Fibroblast of upper back skin (primary cell): ENCODE data around the gene GNE.
"Not testable (repeated sequence)": the region's sequence is repeated elsewhere in the genome, so short reads cannot be mapped to it uniquely, and the experiment has no call there.

Experiments
- DNase-seq: peaks from one replicate; pipeline ENCODE4 v3.0.0-alpha.2; 2013

The GNE gene

GRCh38 chr9:36204906-36205547 is 53.2 kb downstream of the GNE start:
- DNase-seq = no peak

GRCh38 chr9:36194326-36195000 is 63.8 kb downstream of the GNE start:
- no peak for DNase-seq

- no peak for DNase-seq
These were observed 65.2 kb downstream of the GNE start for GRCh38 chr9:36193023-36193422.

DNA sequence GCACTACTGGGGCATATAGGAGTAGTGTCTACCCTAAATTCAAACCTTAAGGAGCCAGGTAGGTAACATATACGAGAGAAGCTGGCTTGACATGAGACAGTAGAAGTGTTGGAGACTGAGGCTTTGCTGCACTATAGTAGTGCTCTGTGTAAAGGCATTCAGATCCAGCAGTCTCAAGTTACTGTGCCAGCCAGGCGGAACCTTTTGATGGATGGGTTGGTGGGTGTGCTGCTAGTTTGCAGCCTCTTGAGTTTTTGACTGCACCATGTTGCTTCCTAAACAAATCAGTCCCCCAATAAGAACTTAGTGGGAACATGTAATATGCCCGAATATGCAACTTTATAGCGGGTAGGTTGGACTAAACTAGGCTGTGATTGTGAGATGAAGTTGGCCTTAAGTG is 66.1 kb downstream of the GNE start:
- no peak for DNase-seq

DNA sequence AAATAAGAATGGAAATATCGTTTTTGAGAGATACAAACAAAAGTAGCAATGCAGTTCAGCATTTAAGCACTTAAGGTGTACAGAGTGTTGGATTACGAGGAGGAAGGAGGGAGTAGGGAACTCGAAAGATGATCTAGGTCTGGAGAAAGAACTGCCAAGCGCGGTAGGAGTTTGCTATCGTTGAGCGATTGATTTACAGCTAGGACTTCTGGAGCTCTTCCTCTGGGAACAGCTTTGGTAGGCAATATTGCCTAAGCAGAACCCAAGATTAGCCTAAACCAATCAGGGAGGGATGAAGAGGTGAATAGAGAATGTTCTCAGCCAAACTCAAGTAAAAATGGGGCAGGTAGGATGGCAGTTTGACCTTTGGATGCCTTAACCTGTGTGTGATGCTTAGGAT is 66.6 kb downstream of the GNE start:
- no peak for DNase-seq

GRCh38 chr9:36191290-36191645 is 67.0 kb downstream of the GNE start:
- no peak for DNase-seq

GRCh38 chr9:36190388-36191289 is 67.6 kb downstream of the GNE start, which contains the start of gene CLTA:
TSS of gene CLTA (plus strand) at chr9:36190921. CDS start at chr9:36191057, 136 bp downstream.
- DNase-seq = peak; percentile 99

DNA sequence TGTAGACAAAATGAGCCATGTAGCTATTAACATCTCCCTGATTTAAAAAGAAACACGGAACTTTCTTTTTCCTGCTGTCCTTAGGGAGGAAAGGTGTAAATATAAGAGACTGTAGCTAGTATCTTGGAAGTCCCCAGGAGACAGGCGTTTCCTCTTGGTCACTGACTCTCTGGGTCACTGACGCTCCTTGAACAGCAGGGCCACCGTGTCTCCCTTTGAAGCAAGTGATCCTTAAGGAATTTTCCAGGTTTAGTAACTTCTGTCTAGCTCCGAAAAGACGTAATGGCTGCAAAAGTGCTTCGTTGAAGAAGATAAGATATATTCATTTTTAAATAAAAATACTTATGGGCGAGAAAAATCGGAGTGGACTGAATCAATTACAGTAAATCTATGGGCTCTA is 68.3 kb downstream of the GNE start:
- no peak for DNase-seq

DNA sequence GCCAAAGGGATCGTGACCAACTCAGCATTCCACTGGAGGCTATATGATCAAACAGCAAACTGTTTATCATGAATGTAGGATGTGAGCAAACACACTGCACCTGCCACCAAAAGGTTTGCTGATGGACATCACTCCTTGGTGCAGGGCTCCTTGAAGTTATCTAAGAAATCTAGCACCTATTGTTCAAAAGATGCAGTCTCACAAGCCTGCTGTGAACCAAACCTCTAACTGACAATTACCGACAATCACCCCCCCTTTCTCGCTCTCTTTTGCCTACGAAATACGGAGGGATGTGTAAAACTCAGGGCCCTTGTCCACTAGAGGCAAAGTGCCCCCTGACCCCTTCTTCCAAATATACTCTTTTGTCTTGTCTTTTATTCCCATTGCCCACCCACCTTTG is 70.0 kb downstream of the GNE start:
- no peak for DNase-seq

DNA sequence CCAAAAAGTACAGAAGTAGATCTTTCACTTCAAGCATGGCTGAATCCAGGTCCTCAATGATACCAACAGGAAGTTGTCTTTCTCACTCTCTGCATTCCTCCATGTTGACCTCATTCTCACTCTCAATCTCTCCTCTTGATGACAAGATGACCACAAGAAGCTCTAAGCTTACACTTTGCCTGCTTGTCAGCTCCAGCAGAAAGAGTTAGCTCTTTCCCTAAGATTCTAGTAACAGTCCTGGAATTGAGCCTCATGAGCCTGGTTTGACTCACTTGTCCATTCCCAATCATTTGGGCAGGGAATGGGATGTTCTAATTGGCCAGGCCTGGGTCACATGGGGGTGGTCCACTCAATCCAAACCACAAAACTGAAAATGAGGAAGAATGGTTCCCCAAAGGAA is 70.8 kb downstream of the GNE start:
- peak; percentile 96 for DNase-seq

GRCh38 chr9:36180243-36180642 is 78.0 kb downstream of the GNE start:
- not testable (repeated sequence) for DNase-seq

DNA sequence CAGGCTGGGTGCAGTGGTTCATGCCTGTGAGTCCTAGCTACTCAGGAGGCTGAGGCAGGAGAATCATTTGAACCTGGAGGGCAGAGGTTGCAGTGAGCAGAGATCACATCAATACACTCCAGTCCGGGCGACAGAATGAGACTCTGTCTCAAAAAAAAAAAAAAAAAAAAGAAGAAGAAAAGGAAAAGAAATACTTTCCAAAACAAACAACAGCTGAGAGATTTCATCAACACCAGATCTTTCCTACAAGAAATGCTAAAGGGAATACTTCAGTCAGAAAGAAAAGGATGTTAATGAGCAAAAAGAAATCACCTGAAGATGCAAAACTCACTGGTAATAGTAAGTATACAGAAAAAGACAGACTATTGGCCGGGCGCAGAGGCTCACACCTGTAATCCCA is 80.7 kb downstream of the GNE start:
- DNase-seq = no peak

DNA sequence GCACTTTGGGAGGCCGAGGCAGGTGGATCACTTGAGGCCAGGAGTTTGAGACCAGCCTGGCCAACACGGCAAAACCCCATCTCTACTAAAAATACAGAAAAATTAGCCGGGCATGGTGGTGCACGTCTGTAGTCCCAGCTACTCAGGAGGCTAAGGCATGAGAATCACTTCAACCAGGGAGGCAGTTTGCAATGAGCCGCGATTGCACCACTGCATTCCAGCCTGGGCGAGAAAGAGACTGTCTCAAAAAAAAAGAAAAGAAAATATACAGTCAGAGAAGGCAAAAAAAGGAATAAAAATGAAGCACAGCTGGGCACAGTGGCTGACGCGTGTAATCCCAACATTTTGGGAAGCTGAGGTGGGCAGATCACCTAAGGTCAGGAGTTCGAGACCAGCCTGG is 81.8 kb downstream of the GNE start:
- DNase-seq = not testable (repeated sequence)

DNA sequence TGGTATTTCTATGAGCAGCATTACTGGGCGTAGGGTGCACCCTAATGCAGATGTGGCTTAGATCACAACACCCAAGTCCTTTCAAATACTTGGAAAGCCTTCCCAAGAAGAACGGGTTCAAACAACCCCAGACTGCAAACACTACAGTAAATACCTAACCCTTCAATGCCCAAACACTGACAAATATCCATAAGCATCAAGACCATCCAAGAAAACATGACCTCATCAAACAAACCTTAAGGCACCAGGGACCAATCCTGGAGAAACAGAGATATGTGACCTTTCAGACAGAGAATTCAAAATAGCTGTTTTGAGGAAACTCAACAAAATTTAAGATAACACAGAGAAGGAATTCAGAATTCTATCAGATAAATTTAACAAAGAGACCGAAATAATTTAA is 83.0 kb downstream of the GNE start:
- DNase-seq = not testable (repeated sequence)

- no peak for DNase-seq
These were observed 83.5 kb downstream of the GNE start for GRCh38 chr9:36174731-36175130.

GRCh38 chr9:36174271-36174670 is 84.0 kb downstream of the GNE start:
- no peak for DNase-seq

- DNase-seq = no peak
These were observed 84.4 kb downstream of the GNE start for GRCh38 chr9:36173861-36174260.

GRCh38 chr9:36170531-36170930 is 87.7 kb downstream of the GNE start:
- DNase-seq = no peak

GRCh38 chr9:36169708-36170107 is 88.5 kb downstream of the GNE start:
- no peak for DNase-seq

DNA sequence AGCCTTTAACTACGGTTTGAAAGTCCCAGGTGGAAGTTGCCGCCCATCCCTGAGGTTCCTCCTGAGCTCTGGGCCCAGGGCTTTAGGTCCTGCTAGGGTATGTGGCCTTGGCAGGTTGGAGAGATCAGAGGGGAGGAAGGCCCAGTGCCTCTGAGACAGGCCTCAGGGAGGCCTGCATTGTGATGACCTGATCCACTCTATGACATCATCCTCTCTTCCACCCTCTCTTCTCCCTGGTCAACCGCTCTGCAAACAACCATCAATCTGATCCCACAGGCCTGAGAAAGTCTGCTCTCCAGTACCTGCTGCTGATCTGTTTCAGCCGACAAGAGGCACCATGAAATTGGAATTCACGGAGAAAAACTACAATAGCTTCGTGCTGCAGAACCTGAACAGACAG is 89.1 kb downstream of the GNE start, which contains the start of gene CCIN:
Gene CCIN, plus strand, starts transcription at position 223 of the 400 bp plus-strand sequence. Its CDS starts 115 bp downstream, at position 338.
- no peak for DNase-seq

GRCh38 chr9:36166168-36166927 is 91.9 kb downstream of the GNE start:
- peak; percentile 88 for DNase-seq

DNA sequence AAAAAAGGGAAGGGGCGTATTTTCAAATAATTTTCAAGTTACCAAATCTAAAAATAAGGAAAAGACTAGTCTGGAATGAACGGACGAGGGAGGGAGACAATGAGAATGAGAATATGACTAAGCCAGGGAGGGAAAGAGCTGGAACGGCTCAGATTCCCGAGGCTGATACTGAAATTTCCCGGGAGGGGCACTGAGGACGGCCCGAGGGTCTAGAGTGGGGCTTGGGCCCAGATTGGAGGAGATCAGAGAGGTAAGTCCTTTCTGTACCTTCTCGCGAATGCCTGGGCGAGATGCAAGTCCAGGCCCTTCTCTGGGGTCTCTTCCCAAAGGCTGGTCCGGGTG is 92.5 kb downstream of the GNE start:
- DNase-seq = peak; percentile 66

GRCh38 chr9:36164989-36165388 is 93.3 kb downstream of the GNE start:
- DNase-seq = no peak
